Measurements from ENCODE around the gene MKRN2OS. TPM values are rescaled to one million over a fixed set of nuclear protein-coding genes. Genes with fewer than 3 reads are reported as not detected.

MKRN2OS gene
- total RNA-seq, 1 experiment from 2014 or later = not detected

- no peaks in the 10 kb centered on the region for H3K27me3 Mint-ChIP-seq (ENCODE audit: low read depth)
- ATAC-seq = no peak
- H3K36me3 Mint-ChIP-seq = peaks cover 61% of the 10 kb centered on the region
- H3K9me3 Mint-ChIP-seq = no peaks in the 10 kb centered on the region
- TF ChIP-seq GTF2I (CRISPR knock-in tag; conservative IDR thresholded peaks at IDR 0.05) (no peak), NFATC4 (CRISPR knock-in tag; IDR thresholded peaks at IDR 0.05) (no peak), ZBTB21 (CRISPR knock-in tag; IDR thresholded peaks at IDR 0.05; ENCODE audit: borderline replicate concordance) (no peak), NR1H2 (CRISPR knock-in tag; IDR thresholded peaks at IDR 0.05) (no peak), ZNF416 (CRISPR knock-in tag; IDR thresholded peaks at IDR 0.05) (no peak), MXD4 (CRISPR knock-in tag; IDR thresholded peaks at IDR 0.05; ENCODE audit: borderline replicate concordance) (no peak), SOX15 (CRISPR knock-in tag; IDR thresholded peaks at IDR 0.05) (no peak), TCF7 (CRISPR knock-in tag; IDR thresholded peaks at IDR 0.05; ENCODE audit: low read depth) (no peak), JAZF1 (CRISPR knock-in tag; IDR thresholded peaks at IDR 0.05) (no peak)
- DNase-seq (ENCODE audit: low spot score) = no peak
- H3K27ac Mint-ChIP-seq = no peak overlapping the region
- 0 out of 2 replicates have a peak, but pooled peaks cover 3% of the 10 kb centered on the region for H3K4me1 Mint-ChIP-seq
- ChIA-PET CTCF (interaction anchor here (1.8 kb wide), 1 partner anchor 18 kb away, joined by 3 read pairs; no protein-coding TSS in a partner anchor), POLR2A (no interaction called here)
- H3K4me3 Mint-ChIP-seq = no peak overlapping the region
Measured at GRCh38 chr3:12583280-12583679, 38.0 kb upstream of the MKRN2OS start.

DNA sequence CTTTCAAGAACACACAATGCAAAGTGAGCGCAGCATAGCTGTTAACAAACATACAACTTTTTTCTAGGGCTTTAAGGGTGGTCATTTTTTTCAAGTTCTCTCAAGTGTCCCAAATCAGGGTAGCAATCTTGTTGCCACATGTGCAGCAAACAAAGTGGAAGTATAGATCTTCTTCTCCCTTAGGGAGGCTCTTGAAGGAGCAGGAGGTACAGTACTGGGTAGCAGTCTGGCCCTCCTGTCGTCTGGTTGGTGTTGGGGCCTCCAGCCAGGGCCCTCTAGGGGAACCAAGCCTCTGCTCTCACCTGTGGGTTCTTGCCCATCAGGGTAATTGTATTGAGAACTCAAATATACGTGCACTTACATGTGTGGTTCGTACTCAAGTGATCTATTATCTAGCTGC lies 37.4 kb upstream of the MKRN2OS start:
- no peaks in the 10 kb centered on the region for H3K27me3 Mint-ChIP-seq (ENCODE audit: low read depth)
- H3K27ac Mint-ChIP-seq = no peak overlapping the region
- no peak for ATAC-seq
- H3K36me3 Mint-ChIP-seq = peaks cover 61% of the 10 kb centered on the region
- TF ChIP-seq ZNF423 (CRISPR knock-in tag; IDR thresholded peaks at IDR 0.05) (no peak), IRF2 (CRISPR knock-in tag; IDR thresholded peaks at IDR 0.05; ENCODE audit: borderline replicate concordance, low read depth) (no peak), ZNF121 (CRISPR knock-in tag; IDR thresholded peaks at IDR 0.05) (no peak), ZNF138 (CRISPR knock-in tag; conservative IDR thresholded peaks at IDR 0.05) (no peak), NR3C1 (CRISPR knock-in tag; conservative IDR thresholded peaks at IDR 0.05; ENCODE audit: low read depth) (no peak), NFATC4 (CRISPR knock-in tag; IDR thresholded peaks at IDR 0.05) (no peak), NFYB (CRISPR knock-in tag; conservative IDR thresholded peaks at IDR 0.05; ENCODE audit: low read depth) (no peak), ZSCAN18 (CRISPR knock-in tag; IDR thresholded peaks at IDR 0.05) (no peak)
- TF ChIP-seq, protein P1, sequence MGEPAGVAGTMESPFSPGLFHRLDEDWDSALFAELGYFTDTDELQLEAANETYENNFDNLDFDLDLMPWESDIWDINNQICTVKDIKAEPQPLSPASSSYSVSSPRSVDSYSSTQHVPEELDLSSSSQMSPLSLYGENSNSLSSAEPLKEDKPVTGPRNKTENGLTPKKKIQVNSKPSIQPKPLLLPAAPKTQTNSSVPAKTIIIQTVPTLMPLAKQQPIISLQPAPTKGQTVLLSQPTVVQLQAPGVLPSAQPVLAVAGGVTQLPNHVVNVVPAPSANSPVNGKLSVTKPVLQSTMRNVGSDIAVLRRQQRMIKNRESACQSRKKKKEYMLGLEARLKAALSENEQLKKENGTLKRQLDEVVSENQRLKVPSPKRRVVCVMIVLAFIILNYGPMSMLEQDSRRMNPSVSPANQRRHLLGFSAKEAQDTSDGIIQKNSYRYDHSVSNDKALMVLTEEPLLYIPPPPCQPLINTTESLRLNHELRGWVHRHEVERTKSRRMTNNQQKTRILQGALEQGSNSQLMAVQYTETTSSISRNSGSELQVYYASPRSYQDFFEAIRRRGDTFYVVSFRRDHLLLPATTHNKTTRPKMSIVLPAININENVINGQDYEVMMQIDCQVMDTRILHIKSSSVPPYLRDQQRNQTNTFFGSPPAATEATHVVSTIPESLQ (CRISPR knock-in tag; IDR thresholded peaks at IDR 0.05) = no peak
- TF ChIP-seq, protein P2, sequence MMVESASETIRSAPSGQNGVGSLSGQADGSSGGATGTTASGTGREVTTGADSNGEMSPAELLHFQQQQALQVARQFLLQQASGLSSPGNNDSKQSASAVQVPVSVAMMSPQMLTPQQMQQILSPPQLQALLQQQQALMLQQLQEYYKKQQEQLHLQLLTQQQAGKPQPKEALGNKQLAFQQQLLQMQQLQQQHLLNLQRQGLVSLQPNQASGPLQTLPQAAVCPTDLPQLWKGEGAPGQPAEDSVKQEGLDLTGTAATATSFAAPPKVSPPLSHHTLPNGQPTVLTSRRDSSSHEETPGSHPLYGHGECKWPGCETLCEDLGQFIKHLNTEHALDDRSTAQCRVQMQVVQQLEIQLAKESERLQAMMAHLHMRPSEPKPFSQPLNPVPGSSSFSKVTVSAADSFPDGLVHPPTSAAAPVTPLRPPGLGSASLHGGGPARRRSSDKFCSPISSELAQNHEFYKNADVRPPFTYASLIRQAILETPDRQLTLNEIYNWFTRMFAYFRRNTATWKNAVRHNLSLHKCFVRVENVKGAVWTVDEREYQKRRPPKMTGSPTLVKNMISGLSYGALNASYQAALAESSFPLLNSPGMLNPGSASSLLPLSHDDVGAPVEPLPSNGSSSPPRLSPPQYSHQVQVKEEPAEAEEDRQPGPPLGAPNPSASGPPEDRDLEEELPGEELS (CRISPR knock-in tag; IDR thresholded peaks at IDR 0.05) = no peak
- CTCF ChIA-PET = interaction anchor here (1.8 kb wide), 1 partner anchor 18 kb away, joined by 3 read pairs; no protein-coding TSS in a partner anchor
- H3K4me1 Mint-ChIP-seq = 0 out of 2 replicates have a peak, but pooled peaks cover 3% of the 10 kb centered on the region
- DNase-seq (ENCODE audit: low spot score) = no peak
- H3K4me3 Mint-ChIP-seq = no peak overlapping the region
- H3K9me3 Mint-ChIP-seq = no peaks in the 10 kb centered on the region
- POLR2A ChIA-PET = no interaction called here

DNA sequence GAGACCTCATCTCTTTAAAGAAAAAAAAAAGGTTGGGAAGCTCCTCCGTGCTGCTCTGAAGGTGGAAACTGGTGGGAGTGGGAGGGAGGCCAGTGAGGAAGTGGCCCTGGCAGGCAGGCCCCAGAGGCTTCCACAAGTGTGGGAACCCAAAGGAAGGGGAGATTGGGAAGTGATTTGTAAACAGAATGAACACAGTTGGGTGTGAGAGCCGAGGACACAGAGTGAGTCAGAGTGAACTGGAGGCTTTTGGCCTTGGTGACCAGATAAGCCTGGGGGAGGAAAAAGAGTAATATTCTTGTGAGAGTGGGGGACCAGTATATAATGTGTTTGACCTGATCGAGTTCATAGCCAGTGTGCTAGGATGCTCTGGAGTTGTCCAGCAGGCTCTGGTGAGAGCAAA lies 34.6 kb upstream of the MKRN2OS start:
- ChIA-PET POLR2A (no interaction called here), CTCF (interaction anchor here (0.6 kb wide), 1 partner anchor 140 kb away, joined by 3 read pairs; no protein-coding TSS in a partner anchor)
- Mint-ChIP-seq H3K36me3 (peaks cover 73% of the 10 kb centered on the region), H3K27me3 (ENCODE audit: low read depth) (no peaks in the 10 kb centered on the region), H3K27ac (peak overlapping the region; percentile 42; the same call in 1 of the 2 replicates), H3K9me3 (no peaks in the 10 kb centered on the region), H3K4me1 (0 out of 2 replicates have a peak, but pooled peaks cover 3% of the 10 kb centered on the region), H3K4me3 (no peak overlapping the region)
- ATAC-seq = no peak
- no peak for DNase-seq (ENCODE audit: low spot score)
- TF ChIP-seq AFF4 (CRISPR knock-in tag; IDR thresholded peaks at IDR 0.05; ENCODE audit: borderline replicate concordance) = no peak
- no peak for TF ChIP-seq IRF2 (CRISPR knock-in tag; IDR thresholded peaks at IDR 0.05; ENCODE audit: borderline replicate concordance, low read depth)
- TF ChIP-seq NR2C2 (CRISPR knock-in tag; IDR thresholded peaks at IDR 0.05) = no peak
- no peak for TF ChIP-seq ZNF423 (CRISPR knock-in tag; IDR thresholded peaks at IDR 0.05)
- no peak for TF ChIP-seq FOXK1 (CRISPR knock-in tag; IDR thresholded peaks at IDR 0.05)
- TF ChIP-seq ZNF317 (CRISPR knock-in tag; IDR thresholded peaks at IDR 0.05; ENCODE audit: borderline replicate concordance, low read depth) = no peak
- TF ChIP-seq ZBTB21 (CRISPR knock-in tag; IDR thresholded peaks at IDR 0.05; ENCODE audit: borderline replicate concordance) = no peak
- TF ChIP-seq NR1H2 (CRISPR knock-in tag; IDR thresholded peaks at IDR 0.05) = no peak
- TF ChIP-seq SOX15 (CRISPR knock-in tag; IDR thresholded peaks at IDR 0.05) = no peak

Data from WTC11 (cell line).